ENCODE data around the gene IFNAR1. TPM values are rescaled to one million over a fixed set of nuclear protein-coding genes. Genes with fewer than 3 reads are reported as not detected.

Gene IFNAR1
- polyA plus RNA-seq, 1 donor from 2014 or later, result 93.6 TPM

GRCh38 chr21:33402001-33402979 lies 77.5 kb downstream of the IFNAR1 start:
- no peaks in the 10 kb centered on the region for H3K27me3 Mint-ChIP-seq
- no peaks in the 10 kb centered on the region for H3K9me3 Mint-ChIP-seq
- peak overlapping the region; percentile 65 to 90 (median 82) for H3K27ac Mint-ChIP-seq

GRCh38 chr21:33403128-33403785 lies 78.5 kb downstream of the IFNAR1 start, which contains the start of gene IFNGR2:
Gene IFNGR2, plus strand, starts transcription at chr21:33403413. Its CDS starts 131 bp downstream, at chr21:33403544.
- H3K4me3 Mint-ChIP-seq, result peak within 1 kb of the TSS; percentile 93 to 99 (median 96)
- H3K4me1 Mint-ChIP-seq, result peaks cover 27 to 38% (median 38%) of the 10 kb centered on the region in 3 donors
- H3K36me3 Mint-ChIP-seq, result no peaks in the 10 kb centered on the region
- no peaks in the 10 kb centered on the region for H3K9me3 Mint-ChIP-seq
- H3K27ac Mint-ChIP-seq, result peak within 1 kb of the TSS; percentile 90 to 95 (median 92)
- no peaks in the 10 kb centered on the region for H3K27me3 Mint-ChIP-seq

More at GRCh38 chr21:33402001-33402979, 77.5 kb downstream of the IFNAR1 start:
- H3K4me3 Mint-ChIP-seq, result peak overlapping the region; percentile 80 to 96 (median 88)
- no peaks in the 10 kb centered on the region for H3K36me3 Mint-ChIP-seq
- H3K4me1 Mint-ChIP-seq, result peaks cover 22 to 37% (median 36%) of the 10 kb centered on the region in 3 donors

- Mint-ChIP-seq H3K27ac (peak overlapping the region; percentile 87 to 95 (median 92)), H3K4me1 (peaks cover 33 to 42% (median 41%) of the 10 kb centered on the region in 3 donors), H3K9me3 (no peaks in the 10 kb centered on the region), H3K27me3 (no peaks in the 10 kb centered on the region), H3K4me3 (peak overlapping the region; percentile 93 to 99 (median 96)), H3K36me3 (no peaks in the 10 kb centered on the region)
These were observed 79.2 kb downstream of the IFNAR1 start for GRCh38 chr21:33403786-33404585.

GRCh38 chr21:33406493-33406892 lies 81.7 kb downstream of the IFNAR1 start:
- Mint-ChIP-seq H3K27me3 (no peaks in the 10 kb centered on the region), H3K36me3 (peaks cover 3% of the 10 kb centered on the region), H3K4me3 (peak overlapping the region; percentile 93 to 99 (median 96)), H3K4me1 (peaks cover 32 to 44% (median 41%) of the 10 kb centered on the region in 3 donors), H3K27ac (peak overlapping the region; percentile 87 to 95 (median 92)), H3K9me3 (no peaks in the 10 kb centered on the region)

Other genes starting within 250 kb of the IFNAR1 start
- 57.2 TPM for gene IFNAR2, start 95.0 kb upstream of the IFNAR1 start, polyA plus RNA-seq
- 56.6 TPM for gene IL10RB, start 58.6 kb upstream of the IFNAR1 start, polyA plus RNA-seq
- 131 TPM for gene IFNGR2, start 78.4 kb downstream of the IFNAR1 start, polyA plus RNA-seq
- 31.9 TPM for gene TMEM50B, start 155.0 kb downstream of the IFNAR1 start, polyA plus RNA-seq
- 0.21 TPM for gene DNAJC28, start 166.7 kb downstream of the IFNAR1 start, polyA plus RNA-seq
- gene GART, start 217.1 kb downstream of the IFNAR1 start, polyA plus RNA-seq, result 44.7 TPM
- 699 TPM for gene SON, start 218.1 kb downstream of the IFNAR1 start, polyA plus RNA-seq

All from IgD-negative memory B cell (primary cell).